HS-27A (cell line): ENCODE measurements around the gene STPG3.

Source experiments
- DNase-seq: peaks from one replicate; pipeline ENCODE4 v3.0.0-alpha.2; 2012; ENCODE audit warnings: low read depth, missing footprints

The STPG3 gene

DNA sequence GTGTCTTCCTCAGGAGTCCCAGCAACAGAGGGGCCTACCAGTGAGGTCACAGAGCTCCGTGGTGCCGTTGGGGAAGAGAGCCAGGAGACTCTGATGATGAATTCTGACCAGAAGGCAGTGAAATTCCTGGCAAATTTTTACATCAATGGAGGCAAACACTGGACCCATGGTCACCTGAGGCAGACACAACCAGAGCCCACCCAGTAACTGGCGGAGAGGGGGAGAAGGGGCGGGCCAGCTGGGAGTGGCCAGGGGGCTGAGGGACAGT lies at the start of gene STPG3:
TSS of gene STPG3 (plus strand) at position 93 of the 268 bp plus-strand sequence. CDS start at position 94, 1 bp downstream.
- no peak for DNase-seq

DNA sequence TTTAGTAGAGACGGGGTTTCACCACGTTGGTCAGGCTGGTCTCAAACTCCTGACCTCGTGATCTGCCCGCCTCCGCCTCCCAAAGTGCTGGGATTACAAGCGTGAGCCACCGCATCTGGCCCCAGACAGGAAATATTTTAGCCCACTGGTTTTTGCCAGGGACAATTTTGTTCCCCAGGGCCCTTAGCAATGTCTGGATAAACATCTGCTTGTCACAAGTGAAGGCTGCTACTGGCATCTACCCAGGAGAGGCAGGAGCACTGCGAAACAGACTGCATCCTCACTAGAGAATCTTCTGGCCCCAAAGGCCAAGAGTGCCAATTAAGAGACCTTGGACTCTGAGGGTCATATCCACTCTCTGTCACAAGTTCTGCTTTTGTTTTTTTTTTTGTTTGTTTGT lies 48.1 kb upstream of the STPG3 start:
- DNase-seq, result no peak

DNA sequence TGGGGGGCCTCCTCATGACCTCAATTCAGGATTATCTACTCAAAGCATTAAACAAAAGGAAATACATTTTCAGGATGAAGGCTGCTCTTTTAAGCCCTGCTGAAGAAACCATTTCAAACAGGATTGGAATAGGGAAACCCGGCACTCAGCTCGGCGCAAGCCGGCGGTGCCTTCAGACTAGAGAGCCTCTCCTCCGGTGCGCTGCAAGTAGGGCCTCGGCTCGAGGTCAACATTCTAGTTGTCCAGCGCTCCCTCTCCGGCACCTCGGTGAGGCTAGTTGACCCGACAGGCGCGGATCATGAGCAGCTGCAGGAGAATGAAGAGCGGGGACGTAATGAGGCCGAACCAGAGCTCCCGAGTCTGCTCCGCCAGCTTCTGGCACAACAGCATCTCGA lies 46.4 kb upstream of the STPG3 start:
- no peak for DNase-seq

DNA sequence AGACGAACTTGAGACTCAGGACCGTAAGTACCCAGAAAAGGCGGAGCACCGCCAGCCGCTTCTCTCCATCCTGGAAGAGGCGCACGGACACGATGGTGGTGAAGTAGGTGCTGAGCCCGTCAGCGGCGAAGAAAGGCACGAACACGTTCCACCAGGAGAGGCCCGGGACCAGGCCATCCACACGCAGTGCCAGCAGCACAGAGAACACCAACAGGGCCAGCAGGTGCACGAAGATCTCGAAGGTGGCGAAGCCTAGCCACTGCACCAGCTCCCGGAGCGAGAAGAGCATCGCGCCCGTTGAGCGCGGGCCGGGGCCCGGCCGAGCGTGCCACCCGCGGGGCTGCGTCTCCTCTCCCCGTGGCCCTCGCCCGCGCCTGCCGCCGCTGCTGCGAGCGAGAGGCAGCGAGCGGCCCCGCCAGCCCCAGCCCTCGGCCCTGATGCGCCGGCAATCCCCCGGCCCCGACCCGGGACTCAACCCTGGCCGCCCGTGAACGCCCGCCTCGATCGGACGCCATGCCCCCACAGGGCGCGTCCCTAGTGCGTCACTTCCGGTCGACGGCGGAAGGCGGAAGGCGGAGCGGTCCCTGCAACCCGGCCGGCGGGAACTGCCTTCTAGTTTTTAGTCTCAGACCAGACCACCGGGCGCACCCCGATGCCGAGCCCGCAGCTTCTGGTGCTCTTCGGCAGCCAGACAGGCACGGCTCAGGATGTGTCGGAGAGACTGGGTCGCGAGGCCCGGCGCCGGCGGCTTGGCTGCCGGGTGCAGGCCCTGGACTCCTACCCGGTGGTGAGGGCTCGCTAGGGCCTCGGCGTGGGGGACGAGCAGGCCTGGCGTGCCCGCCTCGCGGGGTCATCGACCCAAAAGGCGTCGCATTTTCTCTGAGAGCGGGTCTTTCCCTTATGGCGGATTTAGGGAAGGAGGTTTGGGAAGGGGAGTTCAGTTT lies 45.7 kb upstream of the STPG3 start, which contains the start of the genes NDOR1 and TMEM203:
TSS of gene NDOR1 (plus strand) at position 575 of the 944 bp plus-strand sequence. CDS start at position 653, 78 bp downstream.
TSS of gene TMEM203 (minus strand) at position 523 of the 944 bp plus-strand sequence. CDS start at position 289, 234 bp downstream.
- DNase-seq, result peak; percentile 42

DNA sequence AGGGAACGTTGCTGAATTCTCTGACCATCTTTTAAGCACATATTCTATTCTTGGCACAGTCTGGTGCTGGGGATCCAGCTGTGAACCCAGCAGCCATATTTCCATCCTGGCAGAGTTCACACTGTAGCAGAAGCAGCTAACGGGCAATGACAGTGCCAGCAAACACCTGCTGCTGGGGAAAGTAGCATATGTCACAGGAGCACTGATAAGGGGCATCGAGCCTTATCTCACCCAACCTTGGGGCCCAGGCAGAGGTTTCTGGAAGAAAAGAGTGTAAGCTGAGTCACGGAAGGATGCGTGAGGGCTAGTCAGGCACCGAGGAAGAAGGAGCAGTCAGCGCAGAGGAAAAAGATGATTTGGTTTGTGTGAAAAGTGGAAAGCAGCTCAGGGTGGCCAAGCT lies 44.5 kb upstream of the STPG3 start:
- DNase-seq, result no peak

DNA sequence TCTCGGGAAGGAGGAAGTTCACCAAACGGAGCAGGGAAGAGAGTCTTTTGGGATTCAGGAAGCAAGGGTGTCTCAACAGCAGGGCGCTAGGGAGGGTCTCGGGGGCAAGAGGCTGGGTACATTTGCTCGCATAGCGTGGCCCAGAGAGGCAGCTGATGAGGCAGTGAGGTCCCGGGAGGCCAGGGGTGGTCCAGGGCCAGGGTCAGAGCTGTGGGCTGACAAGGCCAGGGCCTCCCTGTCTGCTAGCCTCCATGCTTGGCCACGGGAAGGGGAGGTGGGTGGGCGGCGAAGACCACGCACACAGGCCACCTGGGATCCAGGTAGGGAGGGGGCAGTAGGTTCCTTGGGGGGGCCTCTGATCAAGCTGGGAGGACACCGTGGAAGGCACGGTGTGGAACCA lies 39.6 kb upstream of the STPG3 start:
- no peak for DNase-seq

DNA sequence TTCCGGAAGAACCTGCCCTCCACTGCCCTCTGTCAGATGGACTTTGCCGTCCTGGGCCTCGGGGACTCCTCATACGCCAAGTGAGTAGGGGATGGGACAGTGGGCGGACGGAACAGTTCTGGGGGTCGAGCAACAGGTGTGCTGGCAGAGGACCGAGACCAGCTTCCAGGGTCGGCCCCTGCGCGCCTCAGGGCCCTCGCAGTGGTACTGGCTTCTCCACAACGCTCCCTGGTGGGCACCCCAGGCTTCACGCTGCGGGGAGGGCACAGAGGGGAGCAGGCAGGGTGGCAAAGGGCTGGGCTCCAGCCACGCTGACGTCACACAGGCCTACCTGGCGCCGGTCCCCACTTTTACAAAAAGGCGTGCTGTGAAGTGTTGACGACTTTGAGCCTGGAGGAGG lies 38.6 kb upstream of the STPG3 start:
- no peak for DNase-seq

DNA sequence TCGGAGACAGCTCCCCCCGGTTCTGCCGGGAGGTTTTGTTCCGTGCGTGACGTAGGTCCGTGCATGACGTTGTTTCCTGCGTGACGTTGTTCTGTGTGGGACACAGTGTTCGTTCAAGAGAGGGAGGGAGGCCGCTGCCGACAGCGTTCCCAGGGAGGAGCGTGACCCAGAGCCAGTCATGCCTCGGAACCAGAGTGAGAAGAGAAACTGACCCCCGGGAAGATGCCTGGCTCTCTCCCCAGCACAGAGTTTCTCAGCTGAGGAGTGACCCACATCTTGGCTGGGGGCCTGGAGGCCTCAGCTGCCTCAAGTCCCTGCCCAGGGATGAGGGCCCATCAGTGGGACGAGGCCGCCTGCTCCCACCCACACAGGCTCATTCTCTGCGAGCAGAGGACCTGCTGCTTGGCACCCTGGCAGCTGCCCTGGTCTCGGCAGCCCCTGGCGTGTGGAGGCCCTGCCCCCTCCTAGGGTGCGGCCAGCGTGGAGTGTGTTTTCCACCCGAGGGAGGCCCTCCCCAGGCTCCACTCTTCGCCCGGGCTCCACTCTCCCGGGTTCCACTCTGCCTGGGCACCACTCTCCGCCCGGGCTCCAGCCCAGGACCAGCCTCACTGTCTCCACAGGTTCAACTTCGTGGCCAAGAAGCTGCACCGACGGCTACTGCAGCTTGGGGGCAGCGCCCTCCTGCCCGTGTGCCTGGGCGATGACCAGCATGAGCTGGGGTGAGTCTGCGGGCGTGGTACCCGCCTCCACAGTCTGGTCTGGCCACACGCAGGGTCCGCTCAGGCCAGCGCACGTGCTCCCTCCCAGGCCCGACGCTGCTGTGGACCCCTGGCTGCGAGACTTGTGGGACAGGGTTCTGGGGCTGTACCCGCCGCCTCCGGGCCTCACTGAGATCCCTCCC lies 37.7 kb upstream of the STPG3 start:
- DNase-seq, result no peak

DNA sequence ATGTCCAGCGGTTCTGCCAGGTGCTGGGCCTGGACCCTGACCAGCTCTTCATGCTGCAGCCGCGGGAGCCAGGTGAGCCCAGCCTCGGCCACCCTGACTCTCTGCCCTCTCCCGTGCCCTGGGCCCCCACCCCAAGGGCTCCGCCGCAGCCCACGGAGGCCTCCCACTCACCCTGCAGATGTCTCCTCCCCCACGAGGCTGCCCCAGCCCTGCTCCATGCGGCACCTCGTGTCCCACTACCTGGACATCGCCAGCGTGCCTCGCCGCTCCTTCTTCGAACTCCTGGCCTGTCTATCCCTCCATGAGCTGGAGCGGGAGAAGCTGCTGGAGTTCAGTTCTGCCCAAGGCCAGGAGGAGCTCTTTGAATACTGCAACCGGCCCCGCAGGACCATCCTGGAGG lies 36.5 kb upstream of the STPG3 start:
- DNase-seq, result no peak

DNA sequence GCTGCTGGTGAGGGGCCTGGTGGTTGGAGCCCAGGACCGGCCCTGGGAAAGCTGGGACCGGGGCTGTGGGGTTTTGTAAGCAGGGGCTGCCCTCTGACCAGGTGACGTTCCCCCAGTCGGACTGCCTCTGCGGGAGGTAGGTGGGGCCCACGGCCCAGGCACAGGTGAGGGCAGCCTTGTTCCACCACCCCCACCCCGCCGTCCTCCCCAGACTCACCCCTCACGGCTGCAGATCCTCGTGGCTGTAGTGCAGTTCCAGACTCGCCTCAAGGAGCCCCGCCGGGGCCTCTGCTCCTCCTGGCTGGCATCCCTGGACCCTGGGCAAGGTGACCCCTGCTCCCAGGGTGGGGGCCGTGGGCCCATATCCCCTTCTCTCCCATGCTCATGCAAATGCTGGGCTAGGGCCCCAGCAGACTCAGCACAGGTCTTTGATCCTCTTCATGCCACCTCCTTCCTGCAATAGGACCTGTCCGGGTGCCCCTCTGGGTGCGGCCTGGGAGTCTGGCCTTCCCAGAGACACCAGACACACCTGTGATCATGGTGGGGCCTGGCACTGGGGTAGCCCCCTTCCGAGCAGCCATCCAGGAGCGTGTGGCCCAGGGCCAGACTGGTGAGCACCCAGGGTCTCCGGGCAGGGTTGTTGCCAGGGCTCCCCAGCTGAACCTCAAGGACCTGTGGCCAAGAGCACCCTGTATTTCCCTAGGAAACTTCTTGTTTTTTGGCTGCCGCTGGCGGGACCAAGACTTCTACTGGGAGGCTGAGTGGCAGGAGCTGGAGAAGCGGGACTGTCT lies 35.7 kb upstream of the STPG3 start:
- no peak for DNase-seq

DNA sequence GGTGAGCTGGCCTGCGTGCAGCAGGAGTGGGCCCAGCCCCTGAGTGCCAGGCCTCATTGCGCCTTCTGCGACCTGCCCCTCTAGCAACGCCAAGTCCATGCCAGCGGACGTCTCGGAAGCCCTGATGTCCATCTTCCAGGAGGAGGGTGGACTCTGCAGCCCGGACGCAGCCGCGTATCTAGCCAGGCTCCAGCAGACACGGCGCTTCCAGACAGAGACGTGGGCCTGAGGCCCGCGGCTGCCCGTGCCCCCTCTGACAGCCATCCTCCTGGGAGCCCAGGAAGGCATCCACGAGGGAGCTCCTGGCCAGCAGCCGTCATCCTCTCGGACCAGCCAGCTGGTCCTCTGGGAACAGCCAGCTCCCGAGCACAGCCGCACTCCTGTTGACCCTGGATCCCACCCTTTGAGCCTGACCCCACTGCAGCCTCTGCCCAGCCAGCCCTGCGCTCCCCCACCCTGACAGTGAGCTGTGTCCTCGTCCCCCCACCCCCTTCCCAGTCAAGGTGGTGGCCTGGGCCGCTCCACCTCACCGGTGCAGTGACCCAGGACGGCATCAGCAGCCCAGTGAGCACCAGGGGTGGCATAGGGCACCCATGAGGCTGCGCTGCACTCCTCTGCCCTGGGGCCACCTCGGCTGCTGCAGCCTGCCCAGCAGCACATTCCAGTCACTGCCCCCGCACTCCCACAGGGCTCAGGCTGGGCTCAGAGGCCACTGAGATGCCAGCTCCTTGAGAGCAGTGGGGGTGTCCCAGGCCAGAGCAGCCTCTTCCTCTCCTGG lies 34.7 kb upstream of the STPG3 start:
- no peak for DNase-seq

DNA sequence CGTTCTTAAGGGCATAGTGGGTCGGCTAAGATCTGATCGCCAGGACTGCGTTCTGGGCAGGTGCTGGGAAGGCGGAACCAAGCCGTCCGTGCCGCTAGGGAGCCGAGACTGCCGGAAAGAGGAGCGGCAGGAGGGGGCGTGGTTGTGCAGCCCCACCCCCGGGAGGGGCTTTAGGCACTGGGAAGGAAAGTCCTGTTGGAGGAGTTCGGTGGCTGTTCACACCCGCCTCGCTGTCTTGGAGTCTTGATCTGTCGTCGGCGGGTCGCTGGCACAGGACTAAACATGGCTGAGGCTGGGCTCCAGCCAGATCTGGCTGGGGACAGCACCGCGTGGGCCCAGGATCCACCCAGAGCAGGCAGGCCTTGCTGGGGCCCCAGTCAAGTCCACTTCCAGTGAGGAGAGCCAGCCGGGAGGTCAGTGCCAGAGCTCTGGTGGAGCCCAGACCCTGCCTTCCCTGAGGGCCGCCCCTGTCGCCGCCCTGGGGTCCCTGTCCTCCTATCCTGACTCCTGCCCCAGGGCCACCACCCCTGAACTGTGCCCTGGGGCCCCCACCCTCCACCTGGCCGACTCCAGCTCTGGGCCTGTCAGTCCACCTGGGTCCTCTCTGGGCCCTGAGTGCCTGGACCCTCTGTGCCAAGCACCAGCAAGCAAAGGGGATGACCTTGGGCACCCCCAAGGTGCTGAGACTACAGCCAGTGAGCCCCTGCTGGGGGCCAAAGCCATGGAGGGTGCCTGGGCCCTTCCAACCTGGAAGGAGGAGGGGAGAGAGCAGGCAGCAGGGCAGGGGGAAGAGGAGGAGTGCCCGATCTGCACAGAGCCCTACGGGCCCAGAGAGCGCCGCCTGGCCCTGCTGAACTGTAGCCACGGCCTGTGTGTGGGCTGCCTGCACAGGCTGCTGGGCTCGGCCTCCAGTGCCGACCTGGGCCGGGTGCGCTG lies 33.5 kb upstream of the STPG3 start:
- DNase-seq, result no peak

DNA sequence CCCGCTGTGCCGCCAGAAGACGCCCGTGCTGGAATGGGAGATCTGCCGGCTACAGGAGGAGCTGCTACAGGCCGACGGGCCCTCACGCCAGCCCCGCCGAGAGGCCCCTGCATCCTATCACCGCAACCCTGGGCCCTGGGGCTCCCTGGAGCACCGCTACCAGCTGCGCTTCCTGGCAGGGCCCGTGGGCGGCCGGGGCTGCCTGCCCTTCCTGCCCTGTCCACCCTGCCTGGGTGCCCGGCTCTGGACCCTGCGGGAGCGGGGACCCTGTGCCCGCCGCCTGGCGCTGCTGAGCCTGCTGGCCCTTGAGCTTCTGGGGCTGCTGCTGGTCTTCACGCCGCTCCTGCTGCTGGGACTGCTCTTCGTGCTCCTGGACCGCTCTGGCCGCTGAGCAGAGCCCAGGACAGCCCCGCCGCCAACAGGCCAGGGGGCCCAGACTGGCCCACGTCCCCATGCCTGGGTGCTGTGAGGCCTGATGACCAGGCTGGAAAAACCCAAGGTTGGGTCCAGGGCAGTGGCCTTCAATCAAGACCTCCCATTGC lies 32.8 kb upstream of the STPG3 start:
- DNase-seq, result no peak

DNA sequence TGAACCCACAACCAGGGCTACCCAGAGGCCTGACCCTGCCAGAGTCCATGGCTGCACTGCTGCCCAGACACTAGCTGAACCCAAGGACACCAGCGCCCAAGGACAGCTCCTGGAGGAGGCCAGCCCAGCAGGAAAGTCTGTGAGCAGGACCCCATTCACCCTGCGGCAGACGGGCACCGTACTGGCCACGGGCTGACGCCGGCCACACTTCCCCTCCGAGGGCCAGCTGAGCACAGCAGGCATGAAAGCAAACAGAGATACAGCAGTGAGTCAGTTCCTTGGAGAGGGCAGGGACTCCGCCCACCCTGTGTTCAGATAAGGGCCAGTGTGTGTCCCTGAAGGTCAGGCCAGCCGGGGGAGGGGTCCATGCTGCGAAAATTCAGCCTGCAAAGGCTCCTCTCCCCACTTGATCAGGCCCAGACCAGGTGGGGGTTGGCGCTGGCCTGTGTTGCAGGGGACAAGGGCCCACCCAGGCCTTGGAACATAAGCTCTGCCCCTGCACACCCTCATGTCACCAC lies 32.3 kb upstream of the STPG3 start:
- DNase-seq, result no peak

DNA sequence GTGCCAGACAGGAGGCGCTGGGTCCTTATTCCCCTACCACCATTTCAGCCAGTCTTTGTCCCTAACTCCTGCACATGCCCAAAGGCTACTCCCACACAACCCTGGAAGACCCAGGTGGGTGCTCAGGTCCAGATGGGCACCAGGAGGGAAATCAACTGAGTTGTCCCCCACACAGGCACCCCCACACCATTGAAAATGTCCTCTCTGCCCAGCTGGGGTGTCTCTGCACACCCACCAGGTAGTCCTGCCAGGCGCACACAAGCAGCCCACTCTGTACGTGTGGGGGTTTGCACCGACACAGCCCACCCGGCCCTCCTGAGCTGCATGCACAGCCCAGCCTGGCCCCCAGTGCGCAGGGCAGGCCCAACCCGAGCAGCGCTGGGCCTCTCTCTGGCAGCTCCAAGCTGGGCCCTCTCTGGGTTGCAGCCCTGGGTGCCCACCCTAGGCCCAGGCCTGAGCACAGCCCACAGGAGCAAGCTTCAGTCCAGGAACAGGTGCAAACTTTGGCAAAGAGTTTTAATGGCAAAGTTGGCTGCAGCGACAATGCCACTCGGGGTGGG lies 31.2 kb upstream of the STPG3 start:
- DNase-seq, result no peak

DNA sequence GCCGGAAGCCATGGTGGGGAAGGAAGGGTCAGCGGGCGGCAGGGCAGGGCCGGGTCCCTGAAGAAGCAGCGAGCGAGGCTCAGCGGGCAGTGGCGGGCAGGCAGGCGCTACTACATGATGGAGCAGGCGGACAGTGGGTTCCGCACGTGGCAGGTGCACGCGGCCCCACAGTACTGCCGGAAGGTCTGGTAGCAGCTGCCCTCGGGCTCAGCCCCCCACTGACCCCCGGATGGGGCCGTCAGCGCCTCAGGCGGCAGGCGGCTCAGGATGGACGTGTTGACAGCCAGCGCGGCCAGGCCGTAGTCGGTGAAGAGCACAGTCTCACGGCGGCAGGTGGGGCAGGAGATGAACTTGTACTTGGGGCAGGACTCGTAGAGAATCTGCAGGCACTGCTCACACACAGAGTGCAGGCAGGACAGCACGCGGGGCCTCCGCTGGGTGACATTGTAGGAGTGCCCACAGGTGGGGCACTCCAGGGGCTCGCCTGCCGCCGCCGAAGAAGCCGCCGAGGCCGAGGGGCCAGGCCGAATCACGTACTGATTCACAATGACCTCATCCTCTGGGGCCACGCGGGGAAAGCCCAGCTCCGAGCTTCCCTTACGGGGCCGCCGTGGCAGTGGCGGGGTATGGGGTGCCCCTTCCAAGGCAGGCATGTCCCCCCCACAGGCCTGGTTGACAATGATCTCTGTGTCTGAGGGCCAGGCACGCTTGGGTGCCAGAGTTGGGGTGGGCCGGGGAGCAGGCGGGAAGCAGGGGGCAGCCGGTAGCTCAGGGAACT lies 30.6 kb upstream of the STPG3 start:
- DNase-seq, result no peak

DNA sequence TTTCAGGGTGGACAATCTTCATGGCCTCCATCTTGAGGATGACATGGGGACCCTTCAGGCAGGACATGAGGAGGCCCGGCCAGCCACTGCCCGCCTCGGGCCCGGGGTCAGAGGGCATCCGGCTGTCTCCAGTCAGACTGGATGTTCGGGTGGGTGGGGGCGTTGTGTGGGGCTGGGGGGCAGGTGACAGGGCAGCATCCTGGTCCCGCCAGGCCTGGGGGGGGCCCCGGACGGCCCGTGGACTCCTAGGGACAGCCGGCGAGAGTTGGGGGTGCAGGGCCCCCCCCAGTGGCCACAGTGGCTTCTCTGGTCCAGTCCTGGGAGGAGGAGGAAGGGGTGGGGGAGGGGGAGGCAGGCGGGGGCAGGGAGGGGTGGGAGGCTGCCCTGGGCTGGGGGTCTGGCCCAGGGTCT lies 30.0 kb upstream of the STPG3 start:
- DNase-seq, result no peak

DNA sequence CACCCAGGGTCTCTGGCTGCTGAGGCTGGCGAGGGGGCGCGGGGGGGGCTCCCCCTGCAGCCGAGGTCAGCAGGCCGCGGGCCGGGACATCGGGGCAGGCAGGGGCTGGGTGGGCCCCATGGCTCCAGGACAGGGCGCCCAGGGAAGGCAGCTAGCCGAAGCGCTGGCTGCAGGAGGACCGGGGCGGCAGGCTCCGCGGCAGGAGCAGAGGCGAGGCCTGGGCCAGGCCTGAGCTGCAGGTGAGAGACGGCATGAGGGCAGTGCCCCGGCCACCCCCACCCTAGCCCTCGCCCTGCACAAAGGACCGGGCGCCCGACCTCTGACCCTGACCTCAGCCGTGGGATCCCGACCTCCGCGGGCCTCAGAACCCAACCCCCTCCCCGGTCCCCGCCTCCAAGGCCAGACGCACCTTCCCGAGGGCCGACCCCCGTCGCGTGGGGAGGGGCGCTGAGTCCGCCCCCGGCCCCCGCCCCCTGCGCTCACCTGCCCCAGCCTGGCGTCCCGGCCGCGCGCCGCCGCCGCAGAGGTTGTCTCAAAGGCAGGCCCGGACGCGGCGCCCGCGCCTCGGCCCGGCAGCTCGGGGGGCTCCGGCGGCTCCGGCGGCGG lies 29.5 kb upstream of the STPG3 start:
- no peak for DNase-seq
